K562 (cell line): ENCODE measurements around the gene AKT1. TPM values are rescaled to one million over a fixed set of nuclear protein-coding genes. Genes with fewer than 3 reads are reported as not detected.

Experiments
- CBX3 ChIP-seq, 2 experiments: IDR thresholded peaks; 1 replicate in 1 of 2; 2 replicates in 1 of 2; pipeline ENCODE4 v1.6.1; 2012; ENCODE audit warnings: inconsistent platforms in 2 of 2, low read length in 2 of 2, borderline replicate concordance in 1 of 2, control low read depth in 1 of 2
- FOXK1 ChIP-seq: sonication (generic); formaldehyde crosslinking; IDR thresholded peaks from 2 replicates; pipeline ENCODE4 v1.8.0; 2022; ENCODE audit warnings: missing genetic modification reagents, mild to moderate bottlenecking, borderline replicate concordance
- HSF4 ChIP-seq: fragments of 250-450 bp; sonication (Bioruptor Pico); IDR thresholded peaks from 2 replicates; pipeline ENCODE4 v2.1.2; 2022; ENCODE audit warnings: mild to moderate bottlenecking, moderate library complexity, borderline replicate concordance
- LEF1 ChIP-seq: fragments of 450-650 bp; IDR thresholded peaks from 2 replicates; pipeline ENCODE4 v1.6.1; 2016; ENCODE audit warnings: mild to moderate bottlenecking
- MEF2D ChIP-seq: conservative IDR thresholded peaks from 2 replicates; pipeline ENCODE4 v1.6.1; 2016; ENCODE audit warnings: low read depth, missing genetic modification characterization, missing compliant biosample characterization
- NRF1 ChIP-seq, 2 experiments: fragments of 450-650 bp; IDR thresholded peaks in 1 of 2; conservative IDR thresholded peaks in 1 of 2; 2 replicates each; pipeline ENCODE4 v1.6.1; 2014; ENCODE audit warnings: mild to moderate bottlenecking in 2 of 2
- POLR2AphosphoS5 ChIP-seq: IDR thresholded peaks from 2 replicates; pipeline ENCODE4 v1.6.1; 2011; ENCODE audit warnings: mild to moderate bottlenecking, low read depth, low read length, moderate library complexity; ENCODE audit not compliant: control insufficient read depth, insufficient read depth
- PTRF ChIP-seq: fragments of 450-650 bp; IDR thresholded peaks from 2 replicates; pipeline ENCODE4 v1.6.1; 2016; ENCODE audit warnings: mild to moderate bottlenecking, missing genetic modification characterization, missing compliant biosample characterization
- SIN3B ChIP-seq: fragments of 450-650 bp; IDR thresholded peaks from 2 replicates; pipeline ENCODE4 v1.6.1; 2017; ENCODE audit warnings: low read depth, mild to moderate bottlenecking, moderate library complexity
- SMAD2 ChIP-seq: fragments of 150-350 bp; IDR thresholded peaks from 2 replicates; pipeline ENCODE4 v1.6.1; 2014; ENCODE audit warnings: low read depth, mild to moderate bottlenecking, low read length
- SMARCB1 ChIP-seq: IDR thresholded peaks from 2 replicates; pipeline ENCODE4 v1.6.1; 2011; ENCODE audit warnings: improper control_type of control experiment, low read depth; ENCODE audit not compliant: insufficient read length
- ZNF444 ChIP-seq: fragments of 250-450 bp; sonication (Bioruptor Pico); IDR thresholded peaks from 2 replicates; pipeline ENCODE4 v1.4.0; 2020; ENCODE audit warnings: mild to moderate bottlenecking, moderate library complexity
- ZNF445 ChIP-seq: fragments of 250-450 bp; sonication (Bioruptor Pico); IDR thresholded peaks from 2 replicates; pipeline ENCODE4 v1.4.0; 2020; ENCODE audit warnings: low read depth, mild to moderate bottlenecking, moderate library complexity
- ZNF766 ChIP-seq: fragments of 200-800 bp; sonication (Bioruptor generic); conservative IDR thresholded peaks from 2 replicates; pipeline ENCODE4 v1.6.1; 2016; ENCODE audit warnings: missing genetic modification characterization, missing compliant biosample characterization
- polyA plus RNA-seq, 8 experiments: library from polyadenylated mRNA; depleted of rRNA in 4 of 8; stranded (reverse) in 5 of 8; unstranded in 3 of 8; fragments of >200 nt; fragmentation: Nextera tagmentation in 2 of 8; fragmentation: Illumina TruSeq in 1 of 8; extraction: Ambion mirVana in 2 of 8; extraction: Trizol in 1 of 8; gene quantifications; 2 replicates each; pipeline versions ENCODE4 v1.2.1 to v1.2.3, GENCODE V29; 2011 to 2014; ENCODE audit warnings: inconsistent platforms in 1 of 8, missing spikeins in 1 of 8
- total RNA-seq, 7 experiments: library from RNA; depleted of rRNA in 6 of 7; stranded (reverse); fragments of >200 nt in 6 of 7; fragmentation: Illumina TruSeq in 2 of 7; extraction: Trizol in 2 of 7; gene quantifications; 2 replicates each; pipeline versions ENCODE4 v1.2.1 to v1.2.3, GENCODE V29; 2011 to 2021; ENCODE audit warnings: low replicate concordance in 1 of 7
- TF ChIP-seq, protein P1 (sequence below): fragments of 450-650 bp; IDR thresholded peaks from 2 replicates; pipeline ENCODE4 v1.6.1; 2016; ENCODE audit warnings: mild to moderate bottlenecking, moderate library complexity

AKT1 gene
- total and polyA plus RNA-seq, 9 of the 15 experiments (the other 6 are each of a cell fraction or from before 2014, with no cell fraction given) = 0.49 to 132 (median 75.1) TPM

- TF ChIP-seq, protein P1, sequence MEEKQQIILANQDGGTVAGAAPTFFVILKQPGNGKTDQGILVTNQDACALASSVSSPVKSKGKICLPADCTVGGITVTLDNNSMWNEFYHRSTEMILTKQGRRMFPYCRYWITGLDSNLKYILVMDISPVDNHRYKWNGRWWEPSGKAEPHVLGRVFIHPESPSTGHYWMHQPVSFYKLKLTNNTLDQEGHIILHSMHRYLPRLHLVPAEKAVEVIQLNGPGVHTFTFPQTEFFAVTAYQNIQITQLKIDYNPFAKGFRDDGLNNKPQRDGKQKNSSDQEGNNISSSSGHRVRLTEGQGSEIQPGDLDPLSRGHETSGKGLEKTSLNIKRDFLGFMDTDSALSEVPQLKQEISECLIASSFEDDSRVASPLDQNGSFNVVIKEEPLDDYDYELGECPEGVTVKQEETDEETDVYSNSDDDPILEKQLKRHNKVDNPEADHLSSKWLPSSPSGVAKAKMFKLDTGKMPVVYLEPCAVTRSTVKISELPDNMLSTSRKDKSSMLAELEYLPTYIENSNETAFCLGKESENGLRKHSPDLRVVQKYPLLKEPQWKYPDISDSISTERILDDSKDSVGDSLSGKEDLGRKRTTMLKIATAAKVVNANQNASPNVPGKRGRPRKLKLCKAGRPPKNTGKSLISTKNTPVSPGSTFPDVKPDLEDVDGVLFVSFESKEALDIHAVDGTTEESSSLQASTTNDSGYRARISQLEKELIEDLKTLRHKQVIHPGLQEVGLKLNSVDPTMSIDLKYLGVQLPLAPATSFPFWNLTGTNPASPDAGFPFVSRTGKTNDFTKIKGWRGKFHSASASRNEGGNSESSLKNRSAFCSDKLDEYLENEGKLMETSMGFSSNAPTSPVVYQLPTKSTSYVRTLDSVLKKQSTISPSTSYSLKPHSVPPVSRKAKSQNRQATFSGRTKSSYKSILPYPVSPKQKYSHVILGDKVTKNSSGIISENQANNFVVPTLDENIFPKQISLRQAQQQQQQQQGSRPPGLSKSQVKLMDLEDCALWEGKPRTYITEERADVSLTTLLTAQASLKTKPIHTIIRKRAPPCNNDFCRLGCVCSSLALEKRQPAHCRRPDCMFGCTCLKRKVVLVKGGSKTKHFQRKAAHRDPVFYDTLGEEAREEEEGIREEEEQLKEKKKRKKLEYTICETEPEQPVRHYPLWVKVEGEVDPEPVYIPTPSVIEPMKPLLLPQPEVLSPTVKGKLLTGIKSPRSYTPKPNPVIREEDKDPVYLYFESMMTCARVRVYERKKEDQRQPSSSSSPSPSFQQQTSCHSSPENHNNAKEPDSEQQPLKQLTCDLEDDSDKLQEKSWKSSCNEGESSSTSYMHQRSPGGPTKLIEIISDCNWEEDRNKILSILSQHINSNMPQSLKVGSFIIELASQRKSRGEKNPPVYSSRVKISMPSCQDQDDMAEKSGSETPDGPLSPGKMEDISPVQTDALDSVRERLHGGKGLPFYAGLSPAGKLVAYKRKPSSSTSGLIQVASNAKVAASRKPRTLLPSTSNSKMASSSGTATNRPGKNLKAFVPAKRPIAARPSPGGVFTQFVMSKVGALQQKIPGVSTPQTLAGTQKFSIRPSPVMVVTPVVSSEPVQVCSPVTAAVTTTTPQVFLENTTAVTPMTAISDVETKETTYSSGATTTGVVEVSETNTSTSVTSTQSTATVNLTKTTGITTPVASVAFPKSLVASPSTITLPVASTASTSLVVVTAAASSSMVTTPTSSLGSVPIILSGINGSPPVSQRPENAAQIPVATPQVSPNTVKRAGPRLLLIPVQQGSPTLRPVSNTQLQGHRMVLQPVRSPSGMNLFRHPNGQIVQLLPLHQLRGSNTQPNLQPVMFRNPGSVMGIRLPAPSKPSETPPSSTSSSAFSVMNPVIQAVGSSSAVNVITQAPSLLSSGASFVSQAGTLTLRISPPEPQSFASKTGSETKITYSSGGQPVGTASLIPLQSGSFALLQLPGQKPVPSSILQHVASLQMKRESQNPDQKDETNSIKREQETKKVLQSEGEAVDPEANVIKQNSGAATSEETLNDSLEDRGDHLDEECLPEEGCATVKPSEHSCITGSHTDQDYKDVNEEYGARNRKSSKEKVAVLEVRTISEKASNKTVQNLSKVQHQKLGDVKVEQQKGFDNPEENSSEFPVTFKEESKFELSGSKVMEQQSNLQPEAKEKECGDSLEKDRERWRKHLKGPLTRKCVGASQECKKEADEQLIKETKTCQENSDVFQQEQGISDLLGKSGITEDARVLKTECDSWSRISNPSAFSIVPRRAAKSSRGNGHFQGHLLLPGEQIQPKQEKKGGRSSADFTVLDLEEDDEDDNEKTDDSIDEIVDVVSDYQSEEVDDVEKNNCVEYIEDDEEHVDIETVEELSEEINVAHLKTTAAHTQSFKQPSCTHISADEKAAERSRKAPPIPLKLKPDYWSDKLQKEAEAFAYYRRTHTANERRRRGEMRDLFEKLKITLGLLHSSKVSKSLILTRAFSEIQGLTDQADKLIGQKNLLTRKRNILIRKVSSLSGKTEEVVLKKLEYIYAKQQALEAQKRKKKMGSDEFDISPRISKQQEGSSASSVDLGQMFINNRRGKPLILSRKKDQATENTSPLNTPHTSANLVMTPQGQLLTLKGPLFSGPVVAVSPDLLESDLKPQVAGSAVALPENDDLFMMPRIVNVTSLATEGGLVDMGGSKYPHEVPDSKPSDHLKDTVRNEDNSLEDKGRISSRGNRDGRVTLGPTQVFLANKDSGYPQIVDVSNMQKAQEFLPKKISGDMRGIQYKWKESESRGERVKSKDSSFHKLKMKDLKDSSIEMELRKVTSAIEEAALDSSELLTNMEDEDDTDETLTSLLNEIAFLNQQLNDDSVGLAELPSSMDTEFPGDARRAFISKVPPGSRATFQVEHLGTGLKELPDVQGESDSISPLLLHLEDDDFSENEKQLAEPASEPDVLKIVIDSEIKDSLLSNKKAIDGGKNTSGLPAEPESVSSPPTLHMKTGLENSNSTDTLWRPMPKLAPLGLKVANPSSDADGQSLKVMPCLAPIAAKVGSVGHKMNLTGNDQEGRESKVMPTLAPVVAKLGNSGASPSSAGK = peak; percentile 65
- TF ChIP-seq ZNF445 (CRISPR knock-in tag) (no peak), SMARCB1 (no peak), ZNF766 (CRISPR knock-in tag) (no peak), HSF4 (CRISPR knock-in tag) (no peak), PTRF (no peak), LEF1 (no peak), MEF2D (tag) (no peak), CBX3 (IDR thresholded peaks at IDR 0.05; ENCODE audit: borderline replicate concordance in 1 of 2, low read length in 2 of 2) (no peak), FOXK1 (no peak), SIN3B (no peak), ZNF444 (CRISPR knock-in tag) (no peak), POLR2AphosphoS5 (no peak), NRF1 (conservative IDR thresholded peaks at IDR 0.05 in 1 of 2, IDR thresholded peaks at IDR 0.05 in 1 of 2) (no peak), SMAD2 (no peak)
Measured at GRCh38 chr14:104751539-104752422, 43.8 kb downstream of the AKT1 start (continued).
